Osteocyte (in vitro differentiated cells): ENCODE results near the gene ATP6V0C. TPM values are rescaled to one million over a fixed set of nuclear protein-coding genes. Genes with fewer than 3 reads are reported as not detected.
"Not testable (repeated sequence)": the region's sequence is repeated elsewhere in the genome, so short reads cannot be mapped to it uniquely, and the experiment has no call there.

ENCODE experiments used
- DNase-seq: peaks from one replicate; pipeline ENCODE4 v3.0.0; 2021; ENCODE audit warnings: mixed read lengths; ENCODE audit not compliant: unreplicated experiment; ENCODE audit errors: extremely low spot score
- H3K27ac Mint-ChIP-seq: one replicate; pipeline ENCODE4 v1.8.0; 2021; ENCODE audit warnings: mild to moderate bottlenecking, mixed read lengths; ENCODE audit not compliant: unreplicated experiment
- H3K27me3 Mint-ChIP-seq: one replicate; pipeline ENCODE4 v1.8.0; 2021; ENCODE audit warnings: mixed read lengths; ENCODE audit not compliant: unreplicated experiment
- H3K36me3 Mint-ChIP-seq: one replicate; pipeline ENCODE4 v1.8.0; 2021; ENCODE audit warnings: mixed read lengths; ENCODE audit not compliant: unreplicated experiment
- H3K4me1 Mint-ChIP-seq: one replicate; pipeline ENCODE4 v1.8.0; 2021; ENCODE audit warnings: mixed read lengths; ENCODE audit not compliant: unreplicated experiment
- H3K4me3 Mint-ChIP-seq: one replicate; pipeline ENCODE4 v1.8.0; 2021; ENCODE audit warnings: mild to moderate bottlenecking, moderate library complexity, mixed read lengths; ENCODE audit not compliant: unreplicated experiment
- H3K9me3 Mint-ChIP-seq: one replicate; pipeline ENCODE4 v1.8.0; 2021; ENCODE audit warnings: mixed read lengths; ENCODE audit not compliant: unreplicated experiment
- total RNA-seq: library from RNA; stranded (reverse); gene quantifications from 2 replicates; pipeline ENCODE4 v1.2.1, GENCODE V29; 2021
- TF ChIP-seq, protein P1 (sequence below): fragments of 200-600 bp; sonication (generic); IDR thresholded peaks from 2 replicates; pipeline ENCODE4 v1.5.0; 2021; ENCODE audit warnings: antibody characterized with exemption, mild to moderate bottlenecking, moderate library complexity

The ATP6V0C gene
- total RNA-seq, 1 donor from 2014 or later: 208 TPM

DNA sequence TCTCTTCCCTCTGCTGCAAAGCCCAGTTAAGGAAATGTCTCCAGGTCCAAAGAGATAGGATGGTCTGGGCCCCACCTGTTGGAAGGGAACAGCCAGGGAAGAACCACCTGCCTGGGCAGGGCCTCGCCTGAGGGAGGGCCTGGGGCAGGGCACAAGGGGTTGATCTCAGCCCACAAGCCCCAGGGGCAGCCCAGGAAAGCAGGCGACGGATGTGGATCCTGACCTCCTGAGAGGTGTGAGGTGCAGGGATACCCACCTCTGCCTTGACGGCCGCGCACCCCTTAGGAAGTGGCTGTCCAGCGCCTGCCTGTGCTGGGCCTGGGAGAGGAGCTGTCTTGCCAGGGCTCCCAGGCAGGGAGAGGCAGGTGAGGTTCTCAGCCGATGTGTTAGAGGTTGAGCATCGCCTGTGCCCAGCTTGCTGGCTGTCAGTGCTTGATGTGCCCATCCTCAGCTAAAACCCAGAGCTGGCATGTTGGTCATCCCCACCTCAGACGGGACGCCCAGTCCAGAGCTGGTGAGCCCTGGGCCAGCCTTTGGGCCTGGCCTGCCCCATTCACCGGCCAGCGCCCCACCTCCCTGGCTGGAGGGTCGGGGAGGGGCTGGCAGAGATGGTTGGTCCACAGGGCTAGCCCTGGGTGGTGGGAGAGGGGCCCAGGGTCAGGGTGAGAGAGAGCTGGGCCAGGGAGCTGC, 17.0 kb downstream of the ATP6V0C start:
- H3K27ac Mint-ChIP-seq: peak overlapping the region; percentile 86
- H3K36me3 Mint-ChIP-seq: peaks cover 7% of the 10 kb centered on the region
- no peak for DNase-seq
- no peaks in the 10 kb centered on the region for H3K27me3 Mint-ChIP-seq
- no peaks in the 10 kb centered on the region for H3K9me3 Mint-ChIP-seq
- peak overlapping the region; percentile 90 for H3K4me3 Mint-ChIP-seq
- TF ChIP-seq, protein P1, sequence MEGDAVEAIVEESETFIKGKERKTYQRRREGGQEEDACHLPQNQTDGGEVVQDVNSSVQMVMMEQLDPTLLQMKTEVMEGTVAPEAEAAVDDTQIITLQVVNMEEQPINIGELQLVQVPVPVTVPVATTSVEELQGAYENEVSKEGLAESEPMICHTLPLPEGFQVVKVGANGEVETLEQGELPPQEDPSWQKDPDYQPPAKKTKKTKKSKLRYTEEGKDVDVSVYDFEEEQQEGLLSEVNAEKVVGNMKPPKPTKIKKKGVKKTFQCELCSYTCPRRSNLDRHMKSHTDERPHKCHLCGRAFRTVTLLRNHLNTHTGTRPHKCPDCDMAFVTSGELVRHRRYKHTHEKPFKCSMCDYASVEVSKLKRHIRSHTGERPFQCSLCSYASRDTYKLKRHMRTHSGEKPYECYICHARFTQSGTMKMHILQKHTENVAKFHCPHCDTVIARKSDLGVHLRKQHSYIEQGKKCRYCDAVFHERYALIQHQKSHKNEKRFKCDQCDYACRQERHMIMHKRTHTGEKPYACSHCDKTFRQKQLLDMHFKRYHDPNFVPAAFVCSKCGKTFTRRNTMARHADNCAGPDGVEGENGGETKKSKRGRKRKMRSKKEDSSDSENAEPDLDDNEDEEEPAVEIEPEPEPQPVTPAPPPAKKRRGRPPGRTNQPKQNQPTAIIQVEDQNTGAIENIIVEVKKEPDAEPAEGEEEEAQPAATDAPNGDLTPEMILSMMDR: no peak
- H3K4me1 Mint-ChIP-seq: peaks cover 15% of the 10 kb centered on the region

DNA sequence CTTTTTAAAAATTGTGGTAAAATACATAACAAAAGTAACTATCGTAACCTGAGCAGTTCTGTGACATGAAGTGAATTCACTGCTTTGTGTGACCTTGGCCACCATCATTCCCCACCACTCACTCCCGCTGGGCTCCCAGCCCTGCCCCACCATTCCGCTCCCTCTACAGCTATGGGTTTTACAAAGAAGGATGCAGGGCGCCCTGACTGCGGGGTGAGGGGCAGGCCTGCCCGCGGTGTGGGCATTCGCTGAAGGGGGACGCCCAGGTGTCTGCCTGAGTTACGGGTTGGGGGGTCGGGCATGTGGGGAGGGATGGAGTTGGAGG, 17.6 kb downstream of the ATP6V0C start, which contains the start of gene CEMP1:
CEMP1 (minus strand) TSS at position 38 of the 325 bp plus-strand sequence. CDS start 335 bp downstream, outside the sequence.
- H3K4me1 Mint-ChIP-seq: peaks cover 16% of the 10 kb centered on the region
- H3K36me3 Mint-ChIP-seq: peaks cover 2% of the 10 kb centered on the region
- peak within 1 kb of the TSS; percentile 96 for H3K27ac Mint-ChIP-seq
- H3K4me3 Mint-ChIP-seq: peak within 1 kb of the TSS; percentile 90
- TF ChIP-seq, protein P1: no peak
- no peaks in the 10 kb centered on the region for H3K9me3 Mint-ChIP-seq
- no peaks in the 10 kb centered on the region for H3K27me3 Mint-ChIP-seq
- DNase-seq: no peak

DNA sequence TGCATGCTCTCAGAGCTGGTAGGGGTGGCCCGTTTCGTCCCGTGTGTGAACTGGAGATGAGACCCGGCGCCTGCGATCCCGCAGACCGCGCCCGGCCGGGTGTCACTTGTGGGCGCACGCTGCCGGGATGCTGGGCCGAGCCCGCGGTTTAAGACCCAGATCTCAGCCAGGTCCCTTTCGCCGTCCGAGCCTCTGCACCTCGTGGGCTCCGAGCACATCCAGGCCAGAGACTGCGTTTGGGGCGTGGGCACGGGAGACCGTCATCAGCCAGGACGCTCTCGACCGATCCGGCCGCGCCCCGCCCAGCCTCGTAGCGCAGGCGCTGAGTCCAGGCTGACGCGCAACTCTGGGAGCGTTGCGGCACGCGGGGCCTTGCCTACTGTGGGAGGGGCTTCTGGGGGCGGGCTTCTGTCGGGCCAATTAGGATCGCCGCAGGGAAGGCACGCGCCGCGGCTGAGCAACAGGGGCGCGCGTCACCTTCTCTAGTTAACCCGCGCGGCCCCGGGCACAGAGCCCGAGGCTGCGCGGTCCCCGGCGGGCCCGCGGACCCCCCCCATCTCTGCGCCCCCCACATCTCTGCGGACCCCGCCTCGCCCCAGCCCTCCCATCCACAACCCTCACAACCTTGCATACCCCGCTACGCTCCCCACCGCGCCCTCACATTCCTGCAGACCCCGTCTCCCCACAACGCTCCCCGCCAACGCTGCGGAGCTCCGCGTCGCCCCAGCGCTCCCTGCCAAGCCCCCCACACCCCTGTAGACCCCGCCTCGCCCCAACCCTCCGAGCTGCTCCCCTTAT, 18.1 kb downstream of the ATP6V0C start:
- peak; percentile 99 for DNase-seq
- Mint-ChIP-seq H3K27ac (peak overlapping the region; percentile 96), H3K4me3 (peak overlapping the region; percentile 90), H3K27me3 (no peaks in the 10 kb centered on the region), H3K4me1 (peaks cover 21% of the 10 kb centered on the region), H3K9me3 (no peaks in the 10 kb centered on the region), H3K36me3 (peaks cover 2% of the 10 kb centered on the region)
- TF ChIP-seq, protein P1: no peak

DNA sequence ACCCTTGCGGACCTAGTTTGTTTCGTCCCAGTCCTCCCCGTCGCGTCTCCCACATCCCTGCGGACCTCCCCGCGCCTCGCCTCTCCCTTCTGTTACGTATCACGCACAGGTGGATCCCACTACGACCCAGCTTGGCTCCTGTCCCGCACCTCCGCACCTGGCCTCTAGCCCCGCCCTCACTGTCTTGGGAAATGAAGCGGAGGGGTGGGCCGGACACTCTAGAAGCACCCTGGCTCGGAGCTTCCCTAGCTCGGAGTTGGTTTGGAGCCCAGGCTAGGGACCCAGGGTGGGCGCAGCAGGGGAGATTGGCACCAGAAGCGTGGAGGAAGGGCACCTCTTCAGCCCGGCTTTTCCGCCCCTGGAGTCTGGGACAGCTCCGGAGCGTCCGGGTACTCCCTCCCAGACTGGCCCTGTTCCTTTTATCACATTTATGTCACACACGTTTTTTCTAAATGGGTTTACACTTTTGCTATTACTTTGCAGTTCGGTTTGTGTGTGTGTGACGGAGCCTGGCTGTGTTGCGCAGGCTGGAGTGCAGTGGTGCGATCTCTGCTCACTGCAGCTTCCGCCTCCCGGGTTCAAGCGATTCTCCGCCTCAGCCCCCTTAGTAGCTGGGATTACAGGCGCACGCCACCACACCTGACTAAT, 18.9 kb downstream of the ATP6V0C start:
- H3K4me3 Mint-ChIP-seq: peak overlapping the region; percentile 90
- H3K4me1 Mint-ChIP-seq: peaks cover 26% of the 10 kb centered on the region
- no peak for DNase-seq
- H3K36me3 Mint-ChIP-seq: peaks cover 2% of the 10 kb centered on the region
- TF ChIP-seq, protein P1: no peak
- H3K27me3 Mint-ChIP-seq: no peaks in the 10 kb centered on the region
- no peaks in the 10 kb centered on the region for H3K9me3 Mint-ChIP-seq
- H3K27ac Mint-ChIP-seq: peak overlapping the region; percentile 96

DNA sequence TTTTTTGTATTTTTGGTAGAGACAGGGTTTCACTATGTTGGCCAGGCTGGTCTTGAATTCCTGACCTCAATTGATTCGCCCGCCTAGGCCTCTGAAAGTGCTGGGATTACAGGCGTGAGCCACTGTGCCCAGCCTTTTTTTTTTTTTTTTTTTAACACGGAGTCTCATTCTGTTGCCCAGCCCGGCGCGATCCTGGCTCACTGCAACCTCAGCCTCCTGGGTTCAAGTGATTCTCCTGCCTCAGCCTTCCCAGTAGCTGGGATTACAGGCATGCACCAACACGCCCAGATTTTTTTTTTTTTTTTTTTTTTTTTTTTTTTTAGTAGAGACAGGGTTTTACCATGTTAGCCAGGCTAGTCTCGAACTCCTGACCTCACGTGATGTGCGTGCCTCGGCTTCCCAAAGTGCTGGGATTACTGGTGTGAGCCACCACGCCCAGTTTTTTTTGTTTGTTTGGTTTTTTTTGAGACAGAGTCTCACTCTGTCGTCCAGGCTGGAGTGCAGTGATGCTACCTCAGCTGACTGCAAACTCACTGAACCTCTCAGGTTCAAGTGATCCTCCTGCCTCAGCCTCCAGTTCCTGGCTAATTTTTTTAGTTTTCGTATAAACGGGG, 19.5 kb downstream of the ATP6V0C start:
- not testable (repeated sequence) for DNase-seq, H3K36me3 Mint-ChIP-seq, H3K9me3 Mint-ChIP-seq, H3K27me3 Mint-ChIP-seq
- Mint-ChIP-seq H3K4me3 (peak overlapping the region; percentile 90), H3K4me1 (peaks cover 26% of the 10 kb centered on the region), H3K27ac (peak overlapping the region; percentile 96)
